Osteoblast (primary cell): ENCODE results near the gene SCN4B. TPM values are rescaled to one million over a fixed set of nuclear protein-coding genes. Genes with fewer than 3 reads are reported as not detected.
"Not testable (repeated sequence)": the region's sequence is repeated elsewhere in the genome, so short reads cannot be mapped to it uniquely, and the experiment has no call there.

ENCODE experiments used
- DNase-seq: peaks from one replicate; pipeline ENCODE4 v3.0.0; 2011; ENCODE audit warnings: low spot score, mixed read lengths; ENCODE audit not compliant: insufficient read length; ENCODE audit errors: missing footprints
- H2AFZ ChIP-seq: 2 replicates; pipeline ENCODE4 v1.6.0; 2011; ENCODE audit warnings: mild to moderate bottlenecking, low read length
- H3K27ac ChIP-seq: 2 replicates; pipeline ENCODE4 v1.5.1; 2011; ENCODE audit warnings: mild to moderate bottlenecking, low read depth, low read length, moderate library complexity
- H3K27me3 ChIP-seq: 2 replicates; pipeline ENCODE4 v1.6.0; 2012; ENCODE audit warnings: mild to moderate bottlenecking, control low read depth, inconsistent platforms, low read length, moderate library complexity; ENCODE audit not compliant: insufficient read depth
- H3K36me3 ChIP-seq: 2 replicates; pipeline ENCODE4 v1.5.1; 2011; ENCODE audit warnings: mild to moderate bottlenecking, low read length, control low read depth, moderate library complexity; ENCODE audit not compliant: insufficient read depth
- H3K4me1 ChIP-seq: 2 replicates; pipeline ENCODE4 v1.5.1; 2011; ENCODE audit warnings: mild to moderate bottlenecking, low read length, control low read depth, moderate library complexity; ENCODE audit not compliant: insufficient read depth
- H3K4me2 ChIP-seq: 2 replicates; pipeline ENCODE4 v1.6.0; 2011; ENCODE audit warnings: mild to moderate bottlenecking, low read length; ENCODE audit not compliant: insufficient read depth
- H3K4me3 ChIP-seq: fragments of 200-600 bp; sonication (generic); 3 replicates; pipeline ENCODE4 v1.5.1; 2012; ENCODE audit warnings: mild to moderate bottlenecking, low read length, inconsistent platforms; ENCODE audit not compliant: insufficient read depth
- H3K79me2 ChIP-seq: 2 replicates; pipeline ENCODE4 v1.6.0; 2012; ENCODE audit warnings: mild to moderate bottlenecking, low read length, control low read depth, inconsistent platforms; ENCODE audit not compliant: insufficient read depth
- H3K9me3 ChIP-seq: 2 replicates; pipeline ENCODE4 v1.5.1; 2011; ENCODE audit warnings: low read depth, low read length, control low read depth
- H4K20me1 ChIP-seq: 2 replicates; pipeline ENCODE4 v1.6.0; 2012; ENCODE audit warnings: mild to moderate bottlenecking, low read length, control low read depth; ENCODE audit not compliant: insufficient read depth
- total RNA-seq: library from RNA; depleted of rRNA; stranded (reverse); fragments of >200 nt; gene quantifications from 2 replicates; pipeline ENCODE4 v1.2.3, GENCODE V29; 2012
- TF ChIP-seq, protein P1 (sequence below): IDR thresholded peaks from 2 replicates; pipeline ENCODE4 v1.5.1; 2011; ENCODE audit warnings: mild to moderate bottlenecking, low read depth, low read length, moderate library complexity; ENCODE audit errors: extremely low read depth

SCN4B gene
- total RNA-seq, 1 donor: 0.36 TPM

DNA sequence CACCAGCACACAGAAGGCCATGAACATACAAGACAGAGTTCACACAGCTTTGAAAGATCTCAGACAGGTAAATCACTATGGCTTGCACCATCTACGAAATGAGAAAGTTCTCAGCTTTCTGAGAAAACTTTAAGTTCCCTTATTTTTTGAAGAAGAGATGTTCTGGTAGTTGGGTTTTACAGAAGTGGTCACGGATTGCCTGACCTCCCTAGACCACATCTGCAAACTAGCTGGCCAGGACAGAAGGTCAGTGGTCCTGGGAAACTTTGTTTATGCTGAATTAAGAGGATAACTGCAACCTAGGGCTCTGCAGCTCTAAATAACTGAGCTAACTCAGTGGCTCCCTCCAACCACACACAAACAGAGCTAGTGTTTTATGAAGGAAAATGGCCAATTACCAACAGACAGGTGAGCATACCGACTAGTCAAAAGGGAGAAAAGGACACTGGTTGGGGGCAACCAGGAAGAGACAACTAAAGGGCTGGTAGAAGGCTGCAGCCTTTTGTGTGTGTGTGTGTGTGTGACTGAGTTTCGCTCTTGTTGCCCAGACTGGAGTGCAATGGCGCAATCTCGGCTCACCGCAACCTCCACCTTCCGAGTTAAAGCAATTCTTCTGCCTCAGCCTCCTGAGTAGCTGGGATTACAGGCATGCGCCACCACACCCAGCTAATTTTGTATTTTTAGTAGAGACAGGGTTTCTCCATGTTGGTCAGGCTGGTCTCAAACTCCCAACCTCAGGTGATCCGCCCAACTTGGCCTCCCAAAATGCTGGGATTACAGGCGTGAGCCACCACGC lies 32.4 kb upstream of the SCN4B start:
- Histone ChIP-seq H3K79me2 (no peaks in the 10 kb centered on the region), H3K4me2 (no peak overlapping the region), H3K4me3 (no peak overlapping the region), H3K27ac (no peak overlapping the region), H2AFZ (no peak overlapping the region), H3K27me3 (peaks cover 7% of the 10 kb centered on the region), H3K36me3 (no peaks in the 10 kb centered on the region), H3K4me1 (no peaks in the 10 kb centered on the region), H3K9me3 (no peaks in the 10 kb centered on the region), H4K20me1 (no peaks in the 10 kb centered on the region)
- TF ChIP-seq, protein P1, sequence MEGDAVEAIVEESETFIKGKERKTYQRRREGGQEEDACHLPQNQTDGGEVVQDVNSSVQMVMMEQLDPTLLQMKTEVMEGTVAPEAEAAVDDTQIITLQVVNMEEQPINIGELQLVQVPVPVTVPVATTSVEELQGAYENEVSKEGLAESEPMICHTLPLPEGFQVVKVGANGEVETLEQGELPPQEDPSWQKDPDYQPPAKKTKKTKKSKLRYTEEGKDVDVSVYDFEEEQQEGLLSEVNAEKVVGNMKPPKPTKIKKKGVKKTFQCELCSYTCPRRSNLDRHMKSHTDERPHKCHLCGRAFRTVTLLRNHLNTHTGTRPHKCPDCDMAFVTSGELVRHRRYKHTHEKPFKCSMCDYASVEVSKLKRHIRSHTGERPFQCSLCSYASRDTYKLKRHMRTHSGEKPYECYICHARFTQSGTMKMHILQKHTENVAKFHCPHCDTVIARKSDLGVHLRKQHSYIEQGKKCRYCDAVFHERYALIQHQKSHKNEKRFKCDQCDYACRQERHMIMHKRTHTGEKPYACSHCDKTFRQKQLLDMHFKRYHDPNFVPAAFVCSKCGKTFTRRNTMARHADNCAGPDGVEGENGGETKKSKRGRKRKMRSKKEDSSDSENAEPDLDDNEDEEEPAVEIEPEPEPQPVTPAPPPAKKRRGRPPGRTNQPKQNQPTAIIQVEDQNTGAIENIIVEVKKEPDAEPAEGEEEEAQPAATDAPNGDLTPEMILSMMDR: no peak
- DNase-seq: no peak

DNA sequence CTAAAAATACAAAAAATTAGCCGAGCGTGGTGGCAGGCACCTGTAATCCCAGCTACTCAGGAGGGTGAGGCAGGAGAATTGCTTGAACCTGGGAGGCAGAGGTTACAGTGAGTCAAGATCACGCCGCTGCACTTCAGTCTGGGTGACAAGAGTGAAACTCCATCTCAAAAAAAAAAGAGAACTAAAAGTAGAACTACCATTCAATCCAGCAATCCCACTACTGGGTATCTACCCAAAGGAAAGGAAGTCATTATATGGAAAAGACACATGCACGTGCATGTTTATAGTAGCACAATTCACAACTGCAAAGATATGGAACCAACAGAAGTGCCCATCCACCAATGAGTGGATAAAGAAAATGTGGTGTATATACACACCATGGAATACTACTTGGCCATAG lies 31.1 kb upstream of the SCN4B start:
- not testable (repeated sequence) for DNase-seq, H3K4me2 ChIP-seq, H3K4me3 ChIP-seq, H3K27ac ChIP-seq, H2AFZ ChIP-seq, H3K36me3 ChIP-seq, H3K4me1 ChIP-seq, H3K27me3 ChIP-seq, H3K9me3 ChIP-seq, H3K79me2 ChIP-seq, H4K20me1 ChIP-seq

DNA sequence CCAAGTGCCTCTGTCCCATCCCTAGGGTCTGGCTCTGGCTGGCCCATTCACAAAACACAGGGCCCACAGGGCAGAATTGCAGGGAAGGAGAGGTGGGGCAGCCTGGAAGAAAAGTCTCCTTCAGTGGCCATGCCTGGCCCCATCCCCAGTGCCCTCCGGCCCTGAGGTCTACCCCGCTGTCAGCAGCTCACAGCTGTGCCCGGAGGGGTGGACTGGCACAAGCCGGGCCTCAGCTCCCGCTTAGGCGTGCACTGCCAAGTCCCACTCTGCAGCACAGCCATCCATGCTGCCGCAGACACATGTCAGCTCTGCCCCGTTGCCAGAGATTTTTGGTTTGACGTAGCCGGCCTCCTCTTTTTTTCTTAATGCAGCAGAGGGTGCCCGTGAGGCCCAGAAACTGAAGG lies 27.7 kb upstream of the SCN4B start:
- no peaks in the 10 kb centered on the region for H3K9me3 ChIP-seq
- no peaks in the 10 kb centered on the region for H3K36me3 ChIP-seq
- no peaks in the 10 kb centered on the region for H3K79me2 ChIP-seq
- peak overlapping the region; percentile 22 for H2AFZ ChIP-seq
- H3K4me2 ChIP-seq: no peak overlapping the region
- H3K27me3 ChIP-seq: peaks cover 19% of the 10 kb centered on the region
- H3K4me1 ChIP-seq: no peaks in the 10 kb centered on the region
- H3K27ac ChIP-seq: no peak overlapping the region
- H3K4me3 ChIP-seq: no peak overlapping the region
- H4K20me1 ChIP-seq: no peaks in the 10 kb centered on the region
- TF ChIP-seq, protein P1: no peak
- DNase-seq: no peak

DNA sequence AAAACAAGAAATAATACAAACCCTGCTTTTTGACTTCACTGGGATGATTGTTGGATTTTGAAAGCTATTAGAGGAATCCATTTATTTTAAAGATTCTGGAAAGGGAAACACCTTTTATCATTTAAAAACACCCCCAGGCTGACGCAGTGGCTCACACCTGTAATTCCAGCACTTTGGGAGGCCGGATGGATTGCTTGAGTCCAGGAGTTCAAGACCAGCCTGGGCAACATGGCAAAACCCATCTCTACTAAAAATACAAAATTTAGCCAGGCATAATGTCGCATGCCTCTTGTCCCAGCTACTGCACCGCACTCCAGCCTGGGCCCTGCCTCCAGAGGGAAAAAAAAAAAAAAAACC lies 24.1 kb upstream of the SCN4B start:
- H3K36me3 ChIP-seq: no peaks in the 10 kb centered on the region
- TF ChIP-seq, protein P1: no peak
- H3K27ac ChIP-seq: no peak overlapping the region
- no peaks in the 10 kb centered on the region for H4K20me1 ChIP-seq
- H3K4me1 ChIP-seq: no peaks in the 10 kb centered on the region
- H3K9me3 ChIP-seq: no peaks in the 10 kb centered on the region
- no peak for DNase-seq
- no peaks in the 10 kb centered on the region for H3K79me2 ChIP-seq
- H3K4me3 ChIP-seq: no peak overlapping the region
- H3K4me2 ChIP-seq: no peak overlapping the region
- H2AFZ ChIP-seq: no peak overlapping the region
- H3K27me3 ChIP-seq: peaks cover 34% of the 10 kb centered on the region
